Medulla oblongata (tissue), 1 donor: Measurements from ENCODE around the gene MICAL2.

Experiments used
- DNase-seq: peaks from one replicate; pipeline ENCODE4 v3.0.0-alpha.2; 2015; ENCODE audit errors: extremely low spot score

MICAL2 gene

DNA sequence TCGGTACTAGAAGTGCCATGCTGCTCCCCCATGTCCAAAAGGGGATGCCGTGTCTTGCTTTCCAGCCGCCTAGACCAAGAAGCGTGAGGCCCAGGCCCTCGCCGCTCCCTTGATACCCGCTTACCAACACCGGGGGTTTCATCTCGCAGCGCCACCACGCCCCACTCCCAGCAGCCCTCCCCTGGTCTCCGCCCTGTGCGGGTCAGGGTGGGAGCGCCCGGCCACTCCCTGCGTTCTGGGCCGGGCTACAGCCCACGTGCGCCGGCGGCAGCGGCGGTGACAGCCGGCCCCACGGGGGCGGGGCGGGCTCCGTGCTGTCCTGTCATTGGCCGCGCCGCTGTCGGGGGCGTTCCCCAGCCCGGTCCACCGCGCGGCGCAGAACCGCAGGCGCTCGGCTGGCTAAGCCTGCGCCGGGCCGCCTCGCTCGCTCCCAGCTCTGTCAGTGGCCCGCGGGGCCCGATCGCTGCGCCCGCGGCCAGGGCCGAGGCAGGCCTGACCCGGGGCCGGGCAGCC, at the start of gene MICAL2:
MICAL2 (plus strand) TSS at position 390 of the 513 bp plus-strand sequence. CDS start 51,566 bp downstream, outside the sequence.
- DNase-seq: peak; percentile 90

DNA sequence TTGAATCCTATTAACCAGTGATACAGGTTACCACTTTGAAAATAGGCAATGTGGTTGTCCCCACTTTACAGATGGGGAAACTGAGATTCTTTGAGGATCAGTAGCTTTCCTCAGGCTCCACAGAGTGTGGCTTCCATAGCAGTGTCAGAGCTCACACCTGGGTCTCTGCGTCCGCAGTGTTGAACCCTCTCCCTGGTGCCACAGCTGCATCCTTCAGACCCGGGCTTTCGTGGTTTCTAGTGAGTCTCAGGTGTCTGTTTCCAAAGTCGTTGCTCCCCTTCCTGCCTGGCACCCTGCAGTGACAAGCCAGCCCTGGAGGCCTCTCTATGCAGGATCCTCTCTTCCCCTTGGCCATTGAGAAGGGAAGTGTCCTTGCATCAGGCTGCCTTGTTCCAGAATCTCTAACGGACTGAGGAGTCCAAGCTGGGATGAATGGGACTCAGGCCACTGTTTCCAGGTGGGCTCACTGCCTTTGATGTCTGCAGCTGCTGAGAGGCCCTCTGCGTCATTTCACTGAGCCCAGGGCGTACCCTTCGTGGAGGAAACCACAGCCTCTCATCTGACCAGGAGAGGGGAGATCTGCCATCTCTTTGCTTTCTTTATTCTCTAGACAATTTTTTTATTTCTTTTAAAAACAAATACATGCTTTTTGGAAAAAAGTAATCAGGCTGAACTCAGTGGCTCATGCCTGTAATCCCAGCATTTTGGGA, 48.4 kb upstream of the MICAL2 start:
- no peak for DNase-seq

- no peak for DNase-seq
Measured at GRCh38 chr11:12063251-12063650, 47.1 kb upstream of the MICAL2 start.

GRCh38 chr11:12064136-12064953, 46.0 kb upstream of the MICAL2 start:
- no peak for DNase-seq

DNA sequence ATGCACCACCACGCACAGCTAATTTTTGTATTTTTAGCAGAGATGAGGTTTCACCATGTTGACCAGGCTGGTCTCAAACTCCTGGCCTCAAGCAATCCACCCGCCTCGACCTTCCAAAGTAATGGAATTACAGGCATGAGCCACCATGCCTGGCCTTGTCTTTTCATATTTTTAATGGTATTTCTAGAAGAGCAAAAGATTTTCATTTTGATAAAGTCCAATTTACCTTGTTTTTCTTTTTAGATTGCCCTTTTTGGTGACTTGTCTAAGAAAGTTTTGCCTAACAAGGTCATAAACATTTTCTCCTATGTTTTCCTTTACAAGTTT, 45.5 kb upstream of the MICAL2 start:
- no peak for DNase-seq

DNA sequence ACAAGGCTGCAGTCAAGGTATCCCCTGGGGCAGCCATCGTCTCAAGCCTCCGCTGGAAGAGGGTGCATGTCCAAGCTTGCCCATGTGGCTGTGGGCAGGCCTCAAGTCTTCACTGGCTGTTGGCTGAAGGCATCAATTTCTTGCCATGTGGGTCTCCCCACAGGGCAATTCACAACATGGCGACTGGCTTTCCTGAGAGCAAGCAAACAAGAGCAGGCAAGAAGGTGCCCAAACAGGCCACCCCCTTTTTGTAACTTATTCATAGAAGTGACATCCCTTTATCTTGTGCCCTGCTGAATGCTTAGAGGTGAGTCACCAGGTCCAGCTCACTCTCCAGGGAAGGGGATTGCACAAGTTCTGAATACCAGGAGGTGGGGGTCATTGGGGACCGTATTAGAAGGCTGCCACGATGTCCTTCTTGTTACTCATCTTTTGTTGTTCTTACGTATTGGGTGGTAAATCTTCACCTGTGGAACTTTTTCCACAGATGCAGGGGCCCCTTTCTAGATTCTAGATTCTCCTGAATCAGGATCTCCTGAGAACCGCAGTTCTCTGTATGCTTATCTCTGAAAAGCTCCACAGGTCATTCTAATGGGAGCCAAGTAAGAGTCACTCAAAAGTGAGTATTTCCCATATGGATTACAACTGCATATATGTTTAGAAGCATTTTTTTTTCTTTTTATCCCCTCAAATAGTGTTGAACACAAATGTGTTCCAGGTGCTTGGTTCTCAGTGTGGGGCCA, 44.2 kb upstream of the MICAL2 start:
- DNase-seq: no peak

- no peak for DNase-seq
Measured at GRCh38 chr11:12066799-12067508, 43.4 kb upstream of the MICAL2 start.

GRCh38 chr11:12067796-12068357, 42.5 kb upstream of the MICAL2 start:
- DNase-seq: no peak

DNA sequence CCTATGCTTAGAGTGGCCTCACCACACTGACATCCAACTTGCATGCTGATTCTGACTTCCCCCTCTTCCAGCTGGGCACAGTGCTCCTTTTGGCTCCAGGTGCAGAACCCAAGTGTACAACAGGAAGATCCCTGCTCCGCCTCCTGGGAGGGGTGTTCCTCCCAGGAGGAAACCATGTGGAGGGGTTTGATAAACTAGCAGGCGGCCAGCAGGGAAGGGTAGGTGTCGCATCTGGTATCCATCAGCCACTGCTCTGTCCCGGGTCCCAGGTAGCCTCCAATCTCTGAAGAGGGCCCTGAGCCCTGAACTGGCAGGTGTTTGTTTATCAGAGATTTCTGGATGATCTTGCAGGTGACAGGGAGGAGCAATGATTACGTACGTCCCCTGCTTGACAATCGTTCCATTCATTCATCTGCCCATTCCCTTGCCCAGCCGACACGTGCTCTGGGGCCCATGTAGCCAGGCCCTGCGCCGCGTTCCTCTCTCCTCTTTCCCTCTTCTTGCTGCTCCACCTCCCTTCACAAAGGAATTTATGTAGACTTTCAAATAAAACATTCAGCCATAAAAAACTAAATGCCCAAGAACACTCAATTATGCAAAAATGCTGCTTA, 41.2 kb upstream of the MICAL2 start:
- no peak for DNase-seq

DNA sequence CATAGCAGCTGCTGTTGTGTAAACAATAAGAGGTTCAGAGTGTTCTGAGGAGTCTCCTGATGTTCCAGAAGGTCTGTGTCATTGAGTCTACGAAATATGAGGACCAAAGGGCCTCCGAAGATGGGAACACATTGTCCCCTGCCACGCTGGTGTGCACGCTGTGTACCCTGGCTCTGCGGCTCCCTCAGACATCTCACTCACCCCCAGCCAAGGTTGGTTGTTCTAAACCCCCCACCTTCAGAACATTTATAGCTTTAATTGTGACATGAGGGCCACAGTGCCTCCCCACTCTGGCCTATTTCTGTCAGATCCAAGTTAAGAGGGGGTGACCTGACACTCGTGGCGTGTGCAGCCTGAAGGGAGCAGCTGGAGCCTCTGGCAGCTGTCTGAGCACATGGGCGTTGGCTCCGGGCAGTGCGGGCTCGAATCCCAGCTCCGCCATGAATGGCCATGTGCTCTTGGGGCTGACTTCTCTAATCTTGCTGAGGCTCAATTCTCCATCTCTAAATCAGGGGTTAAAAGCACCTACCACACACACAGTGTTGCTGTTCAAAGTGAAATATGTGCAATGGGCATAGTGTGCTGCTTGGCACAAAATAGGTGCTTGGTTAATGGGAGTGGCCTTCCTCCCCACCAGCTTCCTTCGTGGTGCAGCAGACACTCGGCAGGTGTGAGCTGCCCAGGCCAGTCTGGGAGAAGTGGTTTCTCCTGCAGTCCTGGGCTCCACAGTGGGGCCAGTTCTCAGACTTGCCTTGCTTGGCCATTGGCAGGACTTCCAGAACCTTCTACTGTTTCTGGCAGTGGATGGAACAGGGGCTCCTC, 39.7 kb upstream of the MICAL2 start:
- DNase-seq: no peak

- no peak for DNase-seq
Measured at GRCh38 chr11:12071574-12071973, 38.8 kb upstream of the MICAL2 start.

GRCh38 chr11:12073436-12073835, 37.0 kb upstream of the MICAL2 start:
- DNase-seq: no peak

DNA sequence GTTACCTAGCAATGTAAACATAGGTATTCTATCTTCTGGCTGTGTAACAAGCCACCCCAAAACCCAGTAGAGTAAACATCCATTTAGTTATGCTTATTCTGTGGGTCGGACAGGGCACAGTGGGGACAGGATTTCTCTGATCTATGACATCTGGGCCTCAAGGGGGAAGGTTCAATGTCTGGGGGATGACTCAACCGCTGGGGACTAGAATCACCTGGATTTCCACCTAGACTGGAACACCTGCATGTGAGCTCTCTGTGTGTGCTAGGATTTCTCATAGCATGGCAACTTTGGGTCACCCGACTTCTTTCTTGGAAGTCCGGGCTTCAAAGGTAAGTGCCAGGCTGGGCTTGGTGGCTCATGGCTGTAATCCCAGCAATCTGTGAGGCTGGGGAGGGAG, 36.5 kb upstream of the MICAL2 start:
- no peak for DNase-seq

GRCh38 chr11:12074529-12075195, 35.7 kb upstream of the MICAL2 start:
- no peak for DNase-seq

GRCh38 chr11:12075291-12075690, 35.1 kb upstream of the MICAL2 start:
- DNase-seq: no peak

- DNase-seq: no peak
Measured at GRCh38 chr11:12075822-12076821, 34.3 kb upstream of the MICAL2 start.

DNA sequence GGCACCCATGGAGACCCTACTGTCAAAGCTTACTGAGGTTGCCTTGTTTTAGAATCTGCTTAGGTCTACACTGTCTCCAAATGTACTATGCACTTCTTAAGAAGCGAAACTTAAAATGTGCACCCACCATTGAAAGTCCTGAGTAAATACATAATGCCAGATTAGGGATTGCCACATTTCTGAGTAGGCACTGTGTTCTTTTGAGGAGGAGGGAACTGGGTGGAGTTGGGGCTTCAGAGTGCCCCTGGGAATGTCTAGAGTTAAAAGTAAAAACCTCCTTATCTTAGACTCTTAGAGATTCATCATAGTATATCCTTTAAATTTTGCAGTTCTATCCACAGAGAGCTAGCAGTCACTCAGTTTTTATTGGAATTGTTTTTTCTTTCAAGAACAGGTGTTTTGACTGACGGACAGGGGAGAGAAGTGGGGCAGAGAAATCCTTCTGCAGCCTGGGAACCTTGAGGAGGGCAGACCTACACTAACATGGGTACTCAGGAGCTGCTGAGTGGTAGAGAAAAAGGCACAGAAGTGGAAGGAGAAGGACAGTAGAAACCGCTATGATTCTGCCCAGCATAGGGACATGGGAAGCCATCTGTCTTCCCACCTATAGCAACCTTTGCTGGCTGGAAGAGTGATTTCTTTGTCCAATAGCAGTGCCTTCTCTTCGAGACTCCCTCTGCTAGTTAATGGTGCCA, 33.4 kb upstream of the MICAL2 start:
- no peak for DNase-seq
